ENCODE results near the gene RUNX2.

DNA sequence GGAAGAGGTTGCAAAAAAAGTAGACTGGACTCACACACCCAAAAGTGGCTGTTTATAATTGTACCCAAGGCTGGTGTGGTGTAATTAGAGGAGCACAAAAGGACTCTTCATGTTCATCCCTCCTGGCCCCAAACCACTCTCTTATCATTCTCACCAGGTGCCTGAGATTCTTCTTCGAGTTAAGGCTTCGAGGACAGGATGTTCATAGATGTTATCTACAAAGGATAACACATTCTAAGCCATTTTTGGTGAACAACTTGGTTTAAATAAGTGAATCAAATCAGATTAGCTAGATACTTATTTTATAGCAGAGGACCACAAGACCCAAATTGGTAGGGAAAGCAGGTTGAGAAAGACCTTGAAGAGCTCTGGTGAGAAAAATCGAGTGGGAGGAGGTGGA, 122.7 kb downstream of the RUNX2 start:
- TF ChIP-seq GATA3 (IDR thresholded peaks at IDR 0.05; ENCODE audit: low read depth, low read length) (no peak), GATA2 (IDR thresholded peaks at IDR 0.05; ENCODE audit: low read depth, low read length) (no peak)

All from SH-SY5Y (cell line).